CD4-positive, alpha-beta T cell treated with Interferon alpha-2 for 1 hour (primary cell): Measurements from ENCODE around the gene SFN.
"Not testable (repeated sequence)": the region's sequence is repeated elsewhere in the genome, so short reads cannot be mapped to it uniquely, and the experiment has no call there.

ENCODE experiments used
- DNase-seq, 2 donors: peaks; one replicate each; pipeline ENCODE4 v3.0.0-alpha.2; 2020 to 2022

Gene SFN

DNA sequence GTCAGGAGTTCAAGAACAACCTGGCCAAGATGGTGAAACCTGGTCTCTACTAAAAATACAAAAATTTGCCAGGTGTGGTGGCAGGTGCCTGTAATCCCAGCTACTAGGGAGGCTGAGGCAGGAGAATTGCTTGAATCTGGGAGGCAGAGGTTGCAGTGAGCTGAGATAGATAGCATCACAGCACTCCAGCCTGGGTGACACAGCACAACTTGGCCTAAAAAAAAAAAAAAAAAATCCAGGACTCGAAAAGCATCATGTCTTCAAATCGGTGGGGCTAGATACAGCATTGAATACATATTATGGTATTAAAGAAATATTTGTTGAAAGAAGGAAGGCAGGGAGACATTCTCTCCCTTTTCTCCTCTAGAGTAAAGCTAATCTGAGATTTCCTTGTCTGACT is 10.1 kb downstream of the SFN start:
- DNase-seq = not testable (repeated sequence)

- no peak for DNase-seq
These were observed 11.9 kb downstream of the SFN start for GRCh38 chr1:26874896-26875295.

GRCh38 chr1:26877326-26877725 is 14.4 kb downstream of the SFN start:
- DNase-seq = no peak

- DNase-seq = no peak
These were observed 16.8 kb downstream of the SFN start for GRCh38 chr1:26879793-26880192.

GRCh38 chr1:26881611-26882010 is 18.7 kb downstream of the SFN start:
- DNase-seq = not testable (repeated sequence)

DNA sequence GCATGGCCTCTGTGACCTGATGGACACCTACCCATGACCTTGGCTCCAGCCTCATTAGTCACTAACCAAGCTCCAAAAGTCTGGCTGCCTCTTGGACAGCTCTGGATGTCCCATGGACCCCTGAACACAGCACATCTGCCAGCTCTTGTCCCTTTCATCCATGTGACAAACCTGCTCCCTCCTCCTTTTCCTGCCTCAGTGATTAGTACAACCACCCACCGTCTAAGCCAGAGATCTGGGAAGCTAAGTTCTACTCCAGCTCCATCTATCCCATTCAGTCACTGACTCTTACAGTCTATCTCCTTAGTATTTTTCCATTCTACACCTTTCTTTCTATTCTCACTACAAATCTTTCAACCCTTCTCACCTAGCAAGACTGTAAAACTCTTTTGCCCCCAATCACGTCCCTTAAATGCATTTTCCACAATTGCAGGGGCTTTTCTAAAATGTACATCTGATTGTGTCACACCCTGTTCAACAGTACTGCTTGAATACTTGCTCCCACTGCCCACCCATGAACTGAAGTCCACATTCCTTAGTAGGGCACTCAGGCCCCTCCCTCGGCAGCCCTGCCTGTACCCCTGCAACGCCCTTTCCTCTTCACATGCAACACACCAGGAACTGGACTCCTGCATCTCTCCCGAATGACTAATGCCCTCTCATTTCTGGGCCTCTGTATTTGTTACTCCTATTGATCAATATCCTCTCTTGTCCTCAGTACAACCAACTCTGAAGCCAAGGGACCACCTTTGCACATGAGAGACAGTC is 19.9 kb downstream of the SFN start:
- no peak for DNase-seq

DNA sequence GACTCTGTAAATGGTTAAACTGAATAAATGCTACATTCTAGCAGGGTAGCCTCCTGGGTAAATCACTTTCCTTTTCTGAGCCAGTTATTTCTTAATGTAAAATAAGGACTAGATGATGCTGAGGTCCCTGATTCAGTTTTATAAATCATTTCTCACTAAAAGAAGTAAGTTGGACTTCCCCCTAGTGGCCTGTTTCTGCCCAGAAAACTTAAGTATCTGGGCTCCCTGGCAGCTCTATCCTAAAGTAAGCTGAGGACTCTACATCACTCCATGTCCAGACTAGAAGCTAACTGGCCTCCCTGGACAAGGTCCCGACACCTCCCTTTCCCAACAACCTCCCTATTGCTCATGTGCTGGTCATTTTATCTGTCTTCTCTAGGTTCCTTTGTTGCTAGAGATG is 24.2 kb downstream of the SFN start:
- peak in 1 of 2 donors; percentile 49 for DNase-seq

DNA sequence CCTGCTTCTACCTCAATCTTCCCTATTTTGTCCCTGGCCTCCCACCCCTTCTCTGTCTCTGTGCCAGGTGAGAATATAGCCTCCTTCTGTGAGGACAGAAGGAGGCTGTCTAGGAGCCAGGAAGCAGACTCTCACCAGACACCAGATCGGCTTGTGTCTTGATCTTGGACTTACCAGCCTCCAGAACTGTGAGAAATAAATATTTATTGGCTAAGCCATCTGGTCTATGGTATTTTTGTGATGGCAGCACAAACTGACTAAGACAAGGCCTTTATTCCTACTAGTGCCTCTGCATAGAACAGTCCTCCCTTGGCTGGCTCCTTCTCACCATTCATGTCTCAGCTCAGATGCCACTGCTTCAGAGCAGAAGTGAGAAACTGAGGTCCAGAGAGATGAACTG is 25.3 kb downstream of the SFN start:
- DNase-seq = no peak

DNA sequence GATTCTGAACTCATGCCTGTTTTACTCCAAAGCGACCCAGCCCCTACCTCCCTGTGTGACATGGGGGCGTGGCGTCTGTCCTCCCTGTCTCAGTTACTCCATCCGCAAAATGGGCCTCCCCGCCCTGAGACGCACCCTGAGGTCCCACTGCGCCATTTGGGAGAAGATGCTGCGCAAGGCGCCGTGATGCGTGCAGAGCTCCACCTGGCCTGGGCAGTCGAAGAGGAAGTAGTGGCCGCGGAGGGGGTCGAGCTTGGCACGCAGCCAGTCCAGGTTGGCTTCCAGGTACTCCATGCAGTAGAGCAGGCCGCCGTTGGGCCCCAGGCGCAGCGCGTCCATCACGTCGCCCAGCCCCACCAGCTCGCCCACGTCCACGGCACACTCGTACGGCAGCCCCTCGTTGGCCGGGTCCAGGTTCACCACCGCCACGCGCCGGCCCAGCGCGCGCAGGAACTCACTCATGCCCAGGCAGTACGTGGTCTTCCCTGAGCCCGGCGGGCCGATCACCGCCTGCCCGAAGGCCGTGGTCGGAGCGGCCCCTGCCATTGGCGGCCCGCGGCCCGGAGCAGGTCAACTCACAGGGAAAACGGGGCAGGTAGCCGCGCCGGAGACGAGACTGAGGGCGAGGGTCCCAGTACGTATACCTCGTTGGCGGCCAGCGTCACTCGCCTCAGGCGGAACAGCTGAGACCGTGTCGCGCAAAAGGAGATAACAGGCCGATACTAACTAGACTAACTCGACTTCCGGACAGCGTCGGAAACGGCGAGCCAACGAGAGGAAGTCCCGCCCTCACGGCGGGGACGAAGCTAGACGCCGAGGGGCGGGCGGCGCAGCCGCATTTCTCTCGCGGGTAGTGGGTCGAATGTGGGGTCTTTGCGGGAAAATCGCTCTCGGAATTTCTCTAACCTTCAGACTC is 26.9 kb downstream of the SFN start, which contains the start of gene GPN2:
Gene GPN2, minus strand, starts transcription at position 733 of the 916 bp plus-strand sequence. Its CDS starts 187 bp downstream, at position 546.
- DNase-seq = peak; percentile 76 to 81

GRCh38 chr1:26890467-26890796 is 27.5 kb downstream of the SFN start:
- DNase-seq = no peak

GRCh38 chr1:26894263-26894662 is 31.3 kb downstream of the SFN start:
- DNase-seq = no peak

GRCh38 chr1:26897351-26897750 is 34.4 kb downstream of the SFN start:
- DNase-seq = no peak

DNA sequence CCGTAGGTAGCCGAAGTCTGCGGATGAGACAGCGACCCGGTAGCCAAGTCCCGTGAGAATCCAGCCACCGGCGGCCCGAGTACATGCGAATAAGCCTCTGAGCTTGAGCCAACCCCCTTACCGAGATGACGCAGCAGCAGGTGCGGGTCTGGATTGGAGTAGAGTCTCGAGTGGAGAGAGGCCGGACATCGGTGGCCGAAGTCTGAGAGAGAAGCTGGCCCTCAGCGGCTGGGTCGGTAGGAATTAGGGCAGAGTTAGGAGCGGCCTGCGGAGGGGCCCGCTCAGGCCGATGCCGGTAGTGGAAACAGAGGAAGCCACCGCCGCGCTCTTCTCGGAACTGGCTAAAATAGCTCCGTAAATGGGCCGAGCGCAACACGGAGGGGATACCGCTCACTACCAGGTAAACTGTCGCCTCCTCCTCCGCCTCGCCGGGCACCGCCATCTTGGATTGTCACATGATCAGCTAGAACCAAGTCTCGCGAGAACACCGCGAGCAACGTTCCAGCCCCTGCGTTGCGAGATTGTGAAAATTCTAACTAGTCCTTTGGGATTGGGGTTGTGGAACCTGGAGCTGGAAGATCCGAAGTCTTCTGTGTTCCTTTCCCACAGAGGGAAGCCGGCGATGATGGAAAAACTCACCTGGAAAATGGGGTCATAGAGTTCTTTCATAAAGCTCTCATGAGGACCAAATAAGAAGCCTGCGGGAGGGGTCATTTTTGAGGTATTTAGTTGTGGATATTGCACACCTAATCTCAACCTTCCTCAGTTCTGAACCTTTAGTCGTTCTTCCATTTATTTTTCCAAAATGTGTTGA is 37.3 kb downstream of the SFN start, which contains the start of gene GPATCH3:
Gene GPATCH3, minus strand, starts transcription at position 467 of the 814 bp plus-strand sequence. Its CDS starts 25 bp downstream, at position 442.
- peak; percentile 88 to 92 for DNase-seq

DNA sequence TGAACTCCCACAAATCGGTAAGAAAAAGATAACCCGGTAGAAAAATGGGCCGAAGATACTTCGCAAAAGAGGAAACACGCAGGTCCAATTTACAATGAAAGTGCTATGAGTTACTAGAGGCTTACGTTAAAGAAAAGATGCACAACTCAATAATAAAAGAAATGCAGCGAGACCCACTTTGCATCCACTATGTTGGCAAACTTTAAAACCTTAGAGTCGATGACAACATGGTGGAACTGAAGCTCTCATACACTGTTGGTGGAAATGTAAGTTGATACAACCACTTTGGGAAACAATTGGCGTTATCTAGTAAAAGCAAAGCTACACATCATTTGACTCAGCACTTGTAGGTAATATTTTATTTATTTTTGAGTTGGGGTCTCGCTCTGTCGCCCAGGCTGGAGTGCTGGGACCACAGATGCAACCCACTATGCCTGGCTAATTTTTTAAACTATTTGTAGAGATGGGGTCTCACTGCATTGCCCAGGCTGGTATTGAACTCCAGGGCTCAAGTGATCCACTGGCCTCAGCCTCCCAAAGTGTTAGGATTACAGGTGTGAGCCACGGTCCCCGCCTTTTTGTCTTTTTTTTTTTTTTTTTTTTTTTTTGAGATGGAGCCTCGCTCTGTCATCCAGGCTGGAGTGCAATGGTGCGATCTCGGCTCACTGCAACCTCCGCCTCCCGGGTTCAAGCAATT is 38.0 kb downstream of the SFN start:
- no peak for DNase-seq

- DNase-seq = no peak
These were observed 44.3 kb downstream of the SFN start for GRCh38 chr1:26907071-26907917.

- DNase-seq = no peak
These were observed 47.0 kb downstream of the SFN start for GRCh38 chr1:26909951-26910342.

GRCh38 chr1:26910343-26911160 is 47.6 kb downstream of the SFN start:
- DNase-seq = no peak

- no peak for DNase-seq
These were observed 48.6 kb downstream of the SFN start for GRCh38 chr1:26911399-26912146.

DNA sequence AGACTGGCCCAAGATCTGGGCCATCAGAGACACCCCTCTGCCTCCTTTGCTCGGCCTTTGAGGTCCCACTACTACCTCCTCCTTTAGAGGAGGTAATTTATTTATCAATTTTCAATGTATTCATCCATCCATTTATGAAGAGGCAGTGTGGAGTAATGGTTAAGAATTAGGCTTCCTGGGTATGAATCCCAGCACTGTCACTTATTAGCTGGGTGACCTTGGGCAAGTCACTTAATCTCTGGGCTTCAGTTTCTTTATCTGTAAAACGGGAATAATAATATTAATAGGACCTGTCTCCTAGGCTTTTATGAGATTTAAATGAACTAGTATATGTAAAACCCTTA is 49.2 kb downstream of the SFN start:
- DNase-seq = no peak

DNA sequence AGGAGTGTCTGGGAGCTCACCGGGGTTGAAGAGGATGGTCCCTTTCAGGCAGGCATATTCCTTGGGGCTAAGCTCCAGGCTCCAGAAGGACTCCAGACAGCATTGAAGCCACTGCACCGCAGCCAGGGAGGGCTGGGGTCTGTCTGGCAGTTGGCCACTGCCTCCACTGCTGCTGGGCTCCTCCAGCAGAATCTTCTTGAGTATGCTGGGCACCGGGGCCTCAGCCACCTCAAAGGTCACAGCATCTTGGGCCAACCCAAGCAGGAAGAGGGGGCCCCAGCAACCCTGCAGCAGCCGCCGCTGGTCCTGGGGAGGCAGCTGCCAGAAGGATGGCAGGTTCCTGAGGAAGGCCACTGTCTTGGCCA is 50.4 kb downstream of the SFN start:
- no peak for DNase-seq
